ENCODE results near the gene SHROOM1. TPM values are rescaled to one million over a fixed set of nuclear protein-coding genes. Genes with fewer than 3 reads are reported as not detected.

SHROOM1 gene
- total and polyA plus RNA-seq, 2 of the 8 experiments (the other 6 are each of a cell fraction or from before 2014, with no cell fraction given) = 3.9 to 5.2 TPM

DNA sequence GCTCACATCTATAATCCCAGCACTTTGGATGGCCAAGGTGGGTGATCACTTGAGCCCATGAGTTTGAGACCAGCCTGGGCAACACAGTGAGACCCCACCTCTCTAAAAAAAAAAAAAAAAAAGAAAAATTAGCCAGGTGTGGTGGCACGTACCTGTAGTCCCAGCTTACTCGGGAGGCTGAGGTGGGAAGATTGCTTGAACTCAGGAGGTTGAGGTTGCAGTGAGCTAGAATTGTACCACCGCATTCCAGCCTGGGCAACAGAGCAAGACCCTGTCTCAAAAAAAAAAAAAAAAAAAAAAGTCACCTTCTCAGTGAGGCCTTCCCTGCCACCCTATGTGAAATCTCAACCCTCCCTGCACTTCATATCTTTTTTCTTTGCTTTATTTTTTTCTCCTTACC is 39.4 kb downstream of the SHROOM1 start (continued):
- TF ChIP-seq BACH1 (IDR thresholded peaks at IDR 0.05; ENCODE audit: low read length) (no peak), NRF1 (IDR thresholded peaks at IDR 0.05; ENCODE audit: low read depth, low read length) (no peak), SIX5 (IDR thresholded peaks at IDR 0.05; ENCODE audit: low read depth, low read length) (no peak)

All from H1 (cell line).